ENCODE measurements around the gene DUSP6. TPM values are rescaled to one million over a fixed set of nuclear protein-coding genes. Genes with fewer than 3 reads are reported as not detected.

DUSP6 gene
- total and polyA plus RNA-seq, 2 of the 13 experiments (the other 11 are each of a cell fraction or from before 2014, with no cell fraction given) = 40.9 to 161 TPM

DNA sequence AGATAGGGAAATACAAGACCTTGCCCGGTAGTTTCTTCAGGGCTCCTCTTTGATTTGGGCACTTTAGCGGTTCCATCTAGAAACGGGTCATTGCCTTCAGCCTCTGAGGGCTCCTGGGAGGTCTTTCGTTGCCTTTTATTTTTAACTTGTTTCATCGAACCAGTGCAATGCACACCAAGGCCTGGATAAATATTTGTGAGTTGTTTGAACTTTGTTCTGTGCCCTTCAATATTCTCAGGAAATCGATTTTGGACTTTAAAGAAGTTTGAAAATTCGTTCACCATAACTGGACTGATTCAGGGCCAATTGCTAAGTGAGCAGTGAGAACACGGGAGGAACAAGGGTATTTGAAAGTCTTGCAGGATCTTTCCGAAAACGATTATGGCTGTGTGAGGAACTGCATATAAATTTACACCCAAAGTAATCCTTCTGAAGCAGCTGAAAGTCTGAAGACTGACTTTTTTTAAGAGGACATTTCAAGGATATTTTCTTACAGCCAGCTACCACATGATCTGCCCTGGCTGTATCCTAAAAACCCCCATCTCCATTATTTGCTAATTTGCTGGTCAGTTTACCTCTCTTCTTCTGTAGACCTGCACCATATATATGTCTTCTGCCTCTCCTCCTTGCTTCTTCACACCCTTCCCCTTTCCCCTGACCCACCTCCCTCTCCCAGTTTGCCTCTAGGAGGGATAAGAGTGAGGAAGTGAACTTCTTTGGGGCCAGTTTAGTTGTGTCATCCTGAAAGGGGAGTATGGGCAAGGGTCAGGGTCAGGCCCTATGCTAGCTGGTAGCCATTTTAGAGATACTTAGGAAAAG, 8.0 kb downstream of the DUSP6 start (continued):
- TF ChIP-seq, protein P1, sequence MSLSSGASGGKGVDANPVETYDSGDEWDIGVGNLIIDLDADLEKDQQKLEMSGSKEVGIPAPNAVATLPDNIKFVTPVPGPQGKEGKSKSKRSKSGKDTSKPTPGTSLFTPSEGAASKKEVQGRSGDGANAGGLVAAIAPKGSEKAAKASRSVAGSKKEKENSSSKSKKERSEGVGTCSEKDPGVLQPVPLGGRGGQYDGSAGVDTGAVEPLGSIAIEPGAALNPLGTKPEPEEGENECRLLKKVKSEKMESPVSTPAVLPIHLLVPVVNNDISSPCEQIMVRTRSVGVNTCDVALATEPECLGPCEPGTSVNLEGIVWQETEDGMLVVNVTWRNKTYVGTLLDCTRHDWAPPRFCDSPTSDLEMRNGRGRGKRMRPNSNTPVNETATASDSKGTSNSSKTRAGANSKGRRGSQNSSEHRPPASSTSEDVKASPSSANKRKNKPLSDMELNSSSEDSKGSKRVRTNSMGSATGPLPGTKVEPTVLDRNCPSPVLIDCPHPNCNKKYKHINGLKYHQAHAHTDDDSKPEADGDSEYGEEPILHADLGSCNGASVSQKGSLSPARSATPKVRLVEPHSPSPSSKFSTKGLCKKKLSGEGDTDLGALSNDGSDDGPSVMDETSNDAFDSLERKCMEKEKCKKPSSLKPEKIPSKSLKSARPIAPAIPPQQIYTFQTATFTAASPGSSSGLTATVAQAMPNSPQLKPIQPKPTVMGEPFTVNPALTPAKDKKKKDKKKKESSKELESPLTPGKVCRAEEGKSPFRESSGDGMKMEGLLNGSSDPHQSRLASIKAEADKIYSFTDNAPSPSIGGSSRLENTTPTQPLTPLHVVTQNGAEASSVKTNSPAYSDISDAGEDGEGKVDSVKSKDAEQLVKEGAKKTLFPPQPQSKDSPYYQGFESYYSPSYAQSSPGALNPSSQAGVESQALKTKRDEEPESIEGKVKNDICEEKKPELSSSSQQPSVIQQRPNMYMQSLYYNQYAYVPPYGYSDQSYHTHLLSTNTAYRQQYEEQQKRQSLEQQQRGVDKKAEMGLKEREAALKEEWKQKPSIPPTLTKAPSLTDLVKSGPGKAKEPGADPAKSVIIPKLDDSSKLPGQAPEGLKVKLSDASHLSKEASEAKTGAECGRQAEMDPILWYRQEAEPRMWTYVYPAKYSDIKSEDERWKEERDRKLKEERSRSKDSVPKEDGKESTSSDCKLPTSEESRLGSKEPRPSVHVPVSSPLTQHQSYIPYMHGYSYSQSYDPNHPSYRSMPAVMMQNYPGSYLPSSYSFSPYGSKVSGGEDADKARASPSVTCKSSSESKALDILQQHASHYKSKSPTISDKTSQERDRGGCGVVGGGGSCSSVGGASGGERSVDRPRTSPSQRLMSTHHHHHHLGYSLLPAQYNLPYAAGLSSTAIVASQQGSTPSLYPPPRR (CRISPR knock-in tag; IDR thresholded peaks at IDR 0.05; ENCODE audit: borderline replicate concordance) = no peak; the same call in 1 of the 2 replicates
- TF ChIP-seq, protein P2, sequence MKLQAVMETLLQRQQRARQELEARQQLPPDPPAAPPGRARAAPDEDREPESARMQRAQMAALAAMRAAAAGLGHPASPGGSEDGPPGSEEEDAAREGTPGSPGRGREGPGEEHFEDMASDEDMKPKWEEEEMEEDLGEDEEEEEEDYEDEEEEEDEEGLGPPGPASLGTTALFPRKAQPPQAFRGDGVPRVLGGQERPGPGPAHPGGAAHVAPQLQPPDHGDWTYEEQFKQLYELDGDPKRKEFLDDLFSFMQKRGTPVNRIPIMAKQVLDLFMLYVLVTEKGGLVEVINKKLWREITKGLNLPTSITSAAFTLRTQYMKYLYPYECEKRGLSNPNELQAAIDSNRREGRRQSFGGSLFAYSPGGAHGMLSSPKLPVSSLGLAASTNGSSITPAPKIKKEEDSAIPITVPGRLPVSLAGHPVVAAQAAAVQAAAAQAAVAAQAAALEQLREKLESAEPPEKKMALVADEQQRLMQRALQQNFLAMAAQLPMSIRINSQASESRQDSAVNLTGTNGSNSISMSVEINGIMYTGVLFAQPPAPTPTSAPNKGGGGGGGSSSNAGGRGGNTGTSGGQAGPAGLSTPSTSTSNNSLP (IDR thresholded peaks at IDR 0.05; ENCODE audit: low read depth, low read length) = peak; percentile 89
- TF ChIP-seq BCL6 (CRISPR knock-in tag; IDR thresholded peaks at IDR 0.05) = peak; percentile 76
- peak; percentile 94 for TF ChIP-seq ARID5B (CRISPR knock-in tag; IDR thresholded peaks at IDR 0.05)
- TF ChIP-seq HOXA3 (CRISPR knock-in tag; IDR thresholded peaks at IDR 0.05) = 0 out of 2 replicates have a peak, but pooled peaks have one; percentile 32
- TF ChIP-seq SRSF9 (IDR thresholded peaks at IDR 0.05; ENCODE audit: borderline replicate concordance, insufficient read depth, low read depth, low read length, poor library complexity, severe bottlenecking) = no peak
- peak; percentile 19; the same call in 1 of the 2 replicates for TF ChIP-seq CEBPG (CRISPR knock-in tag; IDR thresholded peaks at IDR 0.05)
- TF ChIP-seq LCORL (IDR thresholded peaks at IDR 0.05) = no peak
- peak; percentile 40; the same call in 1 of the 2 replicates for TF ChIP-seq LCORL (CRISPR knock-in tag; IDR thresholded peaks at IDR 0.05)
- TF ChIP-seq GABPA (IDR thresholded peaks at IDR 0.05; ENCODE audit: low read depth, low read length) = no peak
- TF ChIP-seq GABPA (CRISPR knock-in tag; IDR thresholded peaks at IDR 0.05; ENCODE audit: low read depth) = 0 out of 2 replicates have a peak, but pooled peaks have one; percentile 9
- TF ChIP-seq REPIN1 (CRISPR knock-in tag; IDR thresholded peaks at IDR 0.05; ENCODE audit: borderline replicate concordance, low read depth) = peak; percentile 43
- TF ChIP-seq HDAC2 (CRISPR knock-in tag; IDR thresholded peaks at IDR 0.05) = peak; percentile 78
- peak; percentile 41; the same call in 1 of the 2 replicates for TF ChIP-seq ELF3 (CRISPR knock-in tag; IDR thresholded peaks at IDR 0.05)
- TF ChIP-seq SOX13 (IDR thresholded peaks at IDR 0.05) = peak; percentile 14; the same call in 1 of the 2 replicates
- peak in 1 of 2 experiments; percentile 67; a peak in 2 of 4 replicates for TF ChIP-seq SOX13 (CRISPR knock-in tag; conservative IDR thresholded peaks at IDR 0.05 in 1 of 2, IDR thresholded peaks at IDR 0.05 in 1 of 2)
- peak; percentile 81 for TF ChIP-seq HDAC1 (CRISPR knock-in tag; IDR thresholded peaks at IDR 0.05)
- no peak for TF ChIP-seq AGO1 (IDR thresholded peaks at IDR 0.05; ENCODE audit: low read depth, low read length, poor library complexity, severe bottlenecking)
